GM10266 (cell line): ENCODE data around the gene UNC5B.

ENCODE experiments used
- DNase-seq: peaks from one replicate; pipeline ENCODE4 v3.0.0; 2012; ENCODE audit errors: extremely low spot score
- TF ChIP-seq, protein P1 (sequence below): IDR thresholded peaks from 2 replicates; pipeline ENCODE4 v1.5.1; 2012; ENCODE audit warnings: mild to moderate bottlenecking, low read depth; ENCODE audit not compliant: control insufficient read depth, insufficient read depth; ENCODE audit errors: missing control alignments

UNC5B gene

DNA sequence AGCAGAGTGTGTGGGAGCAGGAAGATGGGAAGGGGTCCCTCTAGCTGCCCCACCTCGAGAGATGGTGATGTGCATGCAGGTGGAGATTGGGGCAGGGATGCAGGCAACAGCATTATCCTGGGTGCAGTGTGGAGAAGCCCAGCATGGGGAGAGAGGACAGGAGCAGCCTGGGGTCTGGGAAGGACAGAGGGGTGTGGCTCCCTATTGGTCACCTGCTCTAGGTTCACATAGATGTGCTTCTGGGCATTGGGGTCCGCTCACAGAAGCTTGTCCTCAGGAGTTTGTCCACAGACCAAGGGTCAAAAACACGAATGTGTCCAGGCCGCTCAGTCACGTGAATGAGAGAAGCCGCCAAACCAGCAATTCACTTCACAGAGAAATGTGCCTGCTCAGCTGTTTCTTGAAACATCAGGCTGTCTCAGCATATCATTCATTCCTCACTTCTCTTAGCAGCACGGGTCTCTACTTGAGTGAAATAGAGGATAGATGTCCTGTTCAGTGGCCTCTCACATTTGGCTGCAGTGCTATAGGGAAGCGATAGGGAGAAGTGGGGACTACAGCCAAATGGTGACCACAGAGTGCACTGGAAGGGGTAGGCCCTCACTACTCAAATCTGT lies 95.2 kb downstream of the UNC5B start:
- TF ChIP-seq, protein P1, sequence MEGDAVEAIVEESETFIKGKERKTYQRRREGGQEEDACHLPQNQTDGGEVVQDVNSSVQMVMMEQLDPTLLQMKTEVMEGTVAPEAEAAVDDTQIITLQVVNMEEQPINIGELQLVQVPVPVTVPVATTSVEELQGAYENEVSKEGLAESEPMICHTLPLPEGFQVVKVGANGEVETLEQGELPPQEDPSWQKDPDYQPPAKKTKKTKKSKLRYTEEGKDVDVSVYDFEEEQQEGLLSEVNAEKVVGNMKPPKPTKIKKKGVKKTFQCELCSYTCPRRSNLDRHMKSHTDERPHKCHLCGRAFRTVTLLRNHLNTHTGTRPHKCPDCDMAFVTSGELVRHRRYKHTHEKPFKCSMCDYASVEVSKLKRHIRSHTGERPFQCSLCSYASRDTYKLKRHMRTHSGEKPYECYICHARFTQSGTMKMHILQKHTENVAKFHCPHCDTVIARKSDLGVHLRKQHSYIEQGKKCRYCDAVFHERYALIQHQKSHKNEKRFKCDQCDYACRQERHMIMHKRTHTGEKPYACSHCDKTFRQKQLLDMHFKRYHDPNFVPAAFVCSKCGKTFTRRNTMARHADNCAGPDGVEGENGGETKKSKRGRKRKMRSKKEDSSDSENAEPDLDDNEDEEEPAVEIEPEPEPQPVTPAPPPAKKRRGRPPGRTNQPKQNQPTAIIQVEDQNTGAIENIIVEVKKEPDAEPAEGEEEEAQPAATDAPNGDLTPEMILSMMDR, result no peak
- DNase-seq, result no peak

DNA sequence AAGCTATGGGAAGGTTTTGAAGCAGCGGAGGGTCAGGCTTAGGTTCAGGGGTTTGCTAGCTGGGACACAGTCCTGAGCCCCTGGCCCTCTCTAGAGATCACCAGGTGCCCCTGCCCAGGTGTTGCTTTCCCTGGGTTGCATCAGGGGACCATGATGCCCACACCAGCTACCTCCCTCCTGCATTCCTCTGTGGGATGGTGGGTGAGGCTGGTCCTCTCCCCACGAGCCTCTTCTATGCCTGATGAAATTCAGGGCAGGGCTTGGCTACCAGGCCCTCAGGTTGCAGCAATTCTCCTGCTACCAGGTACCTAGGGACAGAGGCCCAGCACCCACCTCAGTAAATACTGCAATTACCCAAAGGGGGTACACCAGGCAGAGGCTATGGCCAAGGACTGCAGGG lies 95.9 kb downstream of the UNC5B start:
- DNase-seq, result no peak
- TF ChIP-seq, protein P1, result no peak

DNA sequence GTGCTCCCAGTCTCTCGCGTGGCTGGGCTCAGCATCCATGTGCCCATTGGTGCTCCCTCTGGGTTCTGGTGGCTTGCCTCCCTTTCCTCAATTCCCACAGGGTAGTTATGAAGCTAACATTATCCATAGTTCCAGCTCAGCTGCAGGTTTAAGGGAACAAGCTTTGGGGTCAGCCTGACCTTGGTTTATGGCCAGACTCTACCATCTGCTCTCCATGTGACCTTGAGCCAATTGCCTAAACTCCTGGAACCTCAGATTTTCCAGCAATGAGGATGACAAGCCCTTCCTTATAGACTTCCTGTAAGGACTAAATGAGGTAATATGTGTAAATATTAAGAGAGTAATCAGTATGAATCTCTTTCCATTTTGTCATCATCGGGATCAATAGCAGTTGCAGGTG lies 96.6 kb downstream of the UNC5B start:
- TF ChIP-seq, protein P1, result no peak
- no peak for DNase-seq

DNA sequence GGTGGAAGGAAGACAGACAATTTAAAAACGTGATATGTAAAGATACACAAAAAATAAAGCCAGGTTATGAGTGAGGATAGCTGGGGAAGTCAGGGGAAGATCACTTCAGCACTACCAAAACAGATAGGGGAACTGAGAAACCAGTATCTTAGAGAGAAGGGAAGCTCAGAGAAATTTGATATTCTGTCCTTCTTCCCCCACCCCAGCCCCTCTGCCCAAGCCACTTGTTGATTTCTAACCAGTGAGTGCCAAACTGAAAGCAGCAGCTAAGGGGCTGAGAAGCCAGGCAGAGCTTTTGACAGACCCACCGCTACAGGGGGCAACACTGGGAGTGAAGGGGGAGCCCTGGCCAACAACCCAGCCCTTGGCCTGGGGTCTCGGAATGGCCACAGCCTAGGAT lies 97.5 kb downstream of the UNC5B start:
- TF ChIP-seq, protein P1, result no peak
- DNase-seq, result no peak

DNA sequence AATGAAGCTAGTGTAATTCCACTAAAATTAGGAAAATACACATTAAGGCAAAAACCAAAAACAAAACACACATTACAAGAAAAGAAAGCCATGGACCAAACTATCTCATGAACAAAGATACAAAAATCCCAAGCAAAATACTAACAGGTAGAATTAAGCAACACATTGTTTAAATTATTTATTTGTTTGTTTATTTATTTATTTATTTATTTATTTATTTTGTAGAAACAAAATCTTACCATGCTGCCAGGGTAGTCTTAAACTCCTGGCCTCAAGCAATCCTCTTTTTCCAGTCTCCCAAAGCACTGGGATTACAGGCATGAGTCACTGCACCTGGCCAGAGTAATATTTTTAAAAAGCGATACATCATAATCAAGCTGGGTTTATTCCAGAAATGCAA lies 99.8 kb downstream of the UNC5B start:
- no peak for DNase-seq
- TF ChIP-seq, protein P1, result no peak

DNA sequence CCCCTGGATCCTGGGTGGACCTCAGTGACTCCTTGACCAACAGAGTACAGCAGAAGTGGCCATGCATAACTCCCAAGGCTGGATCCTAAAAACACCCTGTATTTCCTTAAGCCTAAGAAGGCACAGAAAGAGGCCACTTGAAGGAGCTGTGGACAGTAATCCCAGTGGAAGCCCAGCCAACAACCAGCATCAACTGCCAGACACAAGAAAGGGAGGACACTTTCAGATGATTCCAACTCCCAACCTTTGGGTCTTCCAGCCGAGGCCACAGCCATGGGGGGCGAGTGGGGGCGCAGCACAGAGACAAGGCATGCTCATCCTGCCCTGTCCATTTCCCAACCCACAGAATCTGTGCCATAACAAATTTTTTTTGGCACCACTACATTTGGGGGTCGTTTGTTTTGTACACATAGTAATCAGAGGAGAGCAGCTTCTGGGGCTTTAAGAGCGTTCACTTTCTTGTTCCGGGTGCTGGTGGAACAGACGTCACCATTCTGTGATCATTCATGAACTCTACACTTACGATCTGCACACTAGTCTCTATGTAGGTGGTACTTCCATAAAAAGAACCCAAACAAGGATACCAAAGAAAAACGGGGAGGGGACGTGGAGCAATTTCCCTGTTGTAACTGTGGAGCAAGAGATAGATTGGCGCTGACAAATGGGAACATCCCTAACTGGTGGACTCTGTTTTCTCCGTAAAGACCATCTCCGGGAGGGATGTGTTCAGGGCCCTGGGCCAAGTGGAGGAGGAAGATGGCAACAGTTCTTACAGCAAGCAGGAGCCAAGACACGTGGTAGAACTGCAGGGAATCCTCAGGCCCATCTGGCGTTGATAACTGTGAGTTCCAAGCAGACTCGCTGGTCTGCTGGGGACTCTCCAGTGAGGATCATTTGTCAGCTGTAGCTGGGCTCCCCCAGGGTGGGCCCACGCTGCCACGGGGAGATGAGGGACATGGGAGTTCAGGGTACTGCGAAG lies 100.7 kb downstream of the UNC5B start:
- TF ChIP-seq, protein P1, result no peak

More for the DNA sequence above, 100.7 kb downstream of the UNC5B start:
- DNase-seq, result no peak
